Panc1 (cell line): ENCODE results near the gene TTC9B. TPM values are rescaled to one million over a fixed set of nuclear protein-coding genes. Genes with fewer than 3 reads are reported as not detected.

Experiments used
- ATAC-seq: fragments of 200-7000 bp; cut with Tn5 transposase; 2 replicates; pipeline ENCODE4 v1.9.1; 2020; ENCODE audit warnings: mild to moderate bottlenecking, moderate library complexity
- BruUV-seq: library from RNA; stranded (reverse); fragments of 400-500 nt; replicated peaks from 2 replicates; lab custom pipeline; 2021; lab: Mats Ljungman, UMichigan
- CTCF ChIA-PET: fragments of 300-600 bp; sonication (Branson Sonifier 250); formaldehyde crosslinking; loops from one replicate; lab custom pipeline; 2022; ENCODE audit warnings: antibody characterized with exemption; lab: Charles Lee
- POLR2A ChIA-PET: fragments of 300-600 bp; sonication (Branson Sonifier 250); formaldehyde crosslinking; loops from one replicate; lab custom pipeline; 2022; ENCODE audit warnings: antibody characterized with exemption; lab: Charles Lee
- DNase-seq: peaks from one replicate; pipeline ENCODE4 v3.0.0-alpha.2; 2010; ENCODE audit warnings: low read depth, low spot score
- H3K27ac ChIP-seq: 2 replicates; pipeline ENCODE4 v1.5.1; 2011; ENCODE audit warnings: mild to moderate bottlenecking, low read length, inconsistent platforms
- H3K27me3 ChIP-seq: fragments of 200-500 bp; sonication (Bioruptor generic); 2 replicates; pipeline ENCODE4 v1.6.0; 2014; ENCODE audit warnings: low read length, inconsistent platforms; ENCODE audit not compliant: control insufficient read depth, insufficient read depth
- H3K36me3 ChIP-seq: fragments of 200-500 bp; sonication (Bioruptor generic); 2 replicates; pipeline ENCODE4 v1.5.1; 2014; ENCODE audit warnings: inconsistent platforms, mild to moderate bottlenecking, low read length, moderate library complexity; ENCODE audit not compliant: control insufficient read depth, insufficient read depth
- H3K4me1 ChIP-seq: 2 replicates; pipeline ENCODE4 v1.5.1; 2011; ENCODE audit warnings: inconsistent platforms, mild to moderate bottlenecking, low read length, moderate library complexity; ENCODE audit not compliant: control insufficient read depth, insufficient read depth
- H3K4me3 ChIP-seq, 2 experiments: 2 replicates each; pipeline ENCODE4 v1.5.1; 2011 to 2012; ENCODE audit warnings: low read depth in 2 of 2, low read length in 2 of 2, mild to moderate bottlenecking in 2 of 2, inconsistent platforms in 1 of 2, moderate library complexity in 1 of 2
- H3K9me3 ChIP-seq: fragments of 200-500 bp; sonication (Bioruptor generic); 2 replicates; pipeline ENCODE4 v1.5.1; 2014; ENCODE audit warnings: low read depth, mild to moderate bottlenecking, inconsistent platforms, low read length, moderate library complexity; ENCODE audit not compliant: control insufficient read depth, insufficient read depth
- POLR2AphosphoS5 ChIP-seq: IDR thresholded peaks from 2 replicates; pipeline ENCODE4 v1.6.1; 2012; ENCODE audit warnings: mild to moderate bottlenecking, low read depth, low read length, moderate library complexity
- REST ChIP-seq, 2 experiments: IDR thresholded peaks; 2 replicates each; pipeline ENCODE4 v1.6.1; 2011 to 2012; ENCODE audit warnings: low read depth in 2 of 2, control low read depth in 1 of 2, low read length in 1 of 2, mild to moderate bottlenecking in 1 of 2, moderate library complexity in 1 of 2; ENCODE audit not compliant: insufficient read depth in 1 of 2
- SIN3A ChIP-seq: IDR thresholded peaks from 2 replicates; pipeline ENCODE4 v1.6.1; 2012; ENCODE audit warnings: low read depth, mild to moderate bottlenecking, low read length, moderate library complexity, borderline replicate concordance; ENCODE audit not compliant: insufficient read depth
- TCF7L2 ChIP-seq: IDR thresholded peaks from 2 replicates; pipeline ENCODE4 v1.6.1; 2011; ENCODE audit warnings: mild to moderate bottlenecking, low read depth, low read length, inconsistent platforms
- in situ Hi-C: cut with HindIII; loops from 2 replicates; pipeline ENCODE4 v1.10.0; 2016; ENCODE audit warnings: low sequenced_read_pairs, low pct_unique_long_range_greater_than_20kb
- intact Hi-C: fragments of 100-400 bp; cut with micrococcal nuclease; formaldehyde crosslinking; loops from one replicate; pipeline ENCODE4 v1.10.0; 2022; ENCODE audit not compliant: unreplicated experiment
- total RNA-seq: library from RNA; stranded (reverse); gene quantifications from one replicate; pipeline ENCODE4 v1.2.1, GENCODE V29; 2021; ENCODE audit not compliant: unreplicated experiment
- TF ChIP-seq, protein P1 (sequence below): fragments of 450-650 bp; IDR thresholded peaks from 2 replicates; pipeline ENCODE4 v1.5.1; 2017; ENCODE audit warnings: mild to moderate bottlenecking

The TTC9B gene
- total RNA-seq, 1 experiment from 2014 or later = 2.3 TPM

- ATAC-seq (no peak; the same call in 1 of the 2 replicates), DNase-seq (no peak)
- TF ChIP-seq, protein P1, sequence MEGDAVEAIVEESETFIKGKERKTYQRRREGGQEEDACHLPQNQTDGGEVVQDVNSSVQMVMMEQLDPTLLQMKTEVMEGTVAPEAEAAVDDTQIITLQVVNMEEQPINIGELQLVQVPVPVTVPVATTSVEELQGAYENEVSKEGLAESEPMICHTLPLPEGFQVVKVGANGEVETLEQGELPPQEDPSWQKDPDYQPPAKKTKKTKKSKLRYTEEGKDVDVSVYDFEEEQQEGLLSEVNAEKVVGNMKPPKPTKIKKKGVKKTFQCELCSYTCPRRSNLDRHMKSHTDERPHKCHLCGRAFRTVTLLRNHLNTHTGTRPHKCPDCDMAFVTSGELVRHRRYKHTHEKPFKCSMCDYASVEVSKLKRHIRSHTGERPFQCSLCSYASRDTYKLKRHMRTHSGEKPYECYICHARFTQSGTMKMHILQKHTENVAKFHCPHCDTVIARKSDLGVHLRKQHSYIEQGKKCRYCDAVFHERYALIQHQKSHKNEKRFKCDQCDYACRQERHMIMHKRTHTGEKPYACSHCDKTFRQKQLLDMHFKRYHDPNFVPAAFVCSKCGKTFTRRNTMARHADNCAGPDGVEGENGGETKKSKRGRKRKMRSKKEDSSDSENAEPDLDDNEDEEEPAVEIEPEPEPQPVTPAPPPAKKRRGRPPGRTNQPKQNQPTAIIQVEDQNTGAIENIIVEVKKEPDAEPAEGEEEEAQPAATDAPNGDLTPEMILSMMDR = no peak
- no peak for TF ChIP-seq POLR2AphosphoS5
- no peak for TF ChIP-seq REST (IDR thresholded peaks at IDR 0.05; ENCODE audit: insufficient read depth in 1 of 2, low read depth in 2 of 2, low read length in 1 of 2)
- no peak for TF ChIP-seq TCF7L2
- TF ChIP-seq SIN3A = no peak
- POLR2A ChIA-PET = interaction anchor here (0.6 to 0.7 kb wide), 4 partner anchors 24 to 45 kb away, joined by 3 to 12 read pairs (median 4); no protein-coding TSS in a partner anchor
- in situ Hi-C loops (no loop called here), intact Hi-C loops (loop anchor here (1.0 kb wide), 1 partner anchor 526 kb away; no protein-coding TSS in a partner anchor)
- Histone ChIP-seq H3K9me3 (no peaks in the 10 kb centered on the region), H3K27me3 (no peaks in the 10 kb centered on the region), H3K36me3 (peaks cover 52% of the 10 kb centered on the region), H3K4me1 (peaks cover 34% of the 10 kb centered on the region), H3K27ac (no peak overlapping the region), H3K4me3 (no peak overlapping the region)
- CTCF ChIA-PET = interaction anchor here (0.7 to 3.8 kb wide), 6 partner anchors 13 to 298 kb away, joined by 3 to 35 read pairs (median 6); partner anchors contain the start of gene TTC9B
- no TSS peak for BruUV-seq
These were observed 15.7 kb upstream of the TTC9B start for GRCh38 chr19:40233811-40234389.

DNA sequence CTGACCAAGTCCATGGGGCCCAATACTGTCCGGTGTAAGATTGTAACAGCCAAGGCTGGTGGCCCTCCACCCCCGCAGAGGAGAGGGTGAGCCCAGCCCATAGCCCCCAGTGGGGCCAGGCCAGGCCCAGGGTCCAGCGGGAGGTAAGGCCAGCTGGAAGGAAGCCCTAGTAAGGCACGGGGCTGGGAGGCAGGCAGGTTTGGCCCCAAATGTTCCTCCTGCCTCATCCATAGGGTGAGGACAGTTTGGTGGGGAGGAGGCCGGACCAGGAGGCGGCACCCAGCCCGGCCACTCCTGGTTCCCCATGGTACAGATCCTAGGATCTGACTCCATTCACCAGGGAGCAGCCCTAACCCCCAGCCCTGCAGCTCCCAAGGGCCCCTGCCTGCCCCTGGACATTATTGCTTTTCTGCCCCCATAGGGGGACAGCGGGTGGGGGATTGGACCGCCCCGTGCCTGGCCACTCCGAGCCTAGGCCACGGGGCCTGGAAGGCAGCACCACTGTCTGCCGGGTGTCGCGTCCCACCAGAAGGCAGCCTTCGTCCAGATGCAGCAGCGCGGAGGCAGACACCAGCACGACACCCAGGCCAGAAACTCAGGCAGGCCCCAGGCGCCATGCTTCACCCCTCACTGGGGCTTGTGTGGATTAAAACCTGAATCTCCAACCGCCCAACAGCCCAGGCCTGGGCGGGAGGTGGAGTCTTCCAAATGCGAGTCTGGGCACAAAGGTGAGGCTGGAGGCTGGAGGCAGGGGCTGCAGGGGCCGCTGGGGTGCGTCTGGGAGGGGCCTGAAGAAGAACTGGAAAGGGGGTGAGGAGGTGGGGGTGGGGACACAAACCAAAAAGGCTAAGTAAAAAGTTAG, 15.0 kb upstream of the TTC9B start:
- Histone ChIP-seq H3K27ac (no peak overlapping the region), H3K36me3 (peaks cover 46% of the 10 kb centered on the region), H3K9me3 (no peaks in the 10 kb centered on the region), H3K27me3 (no peaks in the 10 kb centered on the region), H3K4me3 (no peak overlapping the region), H3K4me1 (peaks cover 34% of the 10 kb centered on the region)
- peak; percentile 16 for ATAC-seq
- DNase-seq = no peak
- ChIA-PET CTCF (interaction anchor here (0.9 to 3.8 kb wide), 4 partner anchors 15 to 94 kb away, joined by 3 to 33 read pairs (median 4); partner anchors contain the start of gene TTC9B), POLR2A (interaction anchor here (0.6 to 1.3 kb wide), 6 partner anchors 19 to 798 kb away, joined by 3 to 9 read pairs (median 4); partner anchors contain the start of gene RPS16)
- in situ Hi-C loops (no loop called here), intact Hi-C loops (loop anchor here (1.0 kb wide), 1 partner anchor 525 kb away; no protein-coding TSS in a partner anchor)
- TSS peak; percentile 29 for BruUV-seq
- TF ChIP-seq TCF7L2 = no peak
- TF ChIP-seq POLR2AphosphoS5 = no peak
- no peak for TF ChIP-seq REST (IDR thresholded peaks at IDR 0.05; ENCODE audit: insufficient read depth in 1 of 2, low read depth in 2 of 2, low read length in 1 of 2)
- TF ChIP-seq, protein P1 = no peak
- no peak for TF ChIP-seq SIN3A
